B cell (primary cell): ENCODE measurements around the gene MAP3K20. TPM values are rescaled to one million over a fixed set of nuclear protein-coding genes. Genes with fewer than 3 reads are reported as not detected.

Experiments
- ATAC-seq: fragments of 200-7000 bp; cut with Tn5 transposase; one replicate; pipeline ENCODE4 v1.10.0; 2021; ENCODE audit warnings: low read depth, mild to moderate bottlenecking, moderate number of reproducible peaks, moderate library complexity
- CTCF ChIA-PET: fragments of 350-600 bp; sonication (Branson Sonifier 250); formaldehyde crosslinking; loops from one replicate; lab custom pipeline; 2021; ENCODE audit warnings: antibody characterized with exemption, inconsistent platforms; lab: Charles Lee
- POLR2A ChIA-PET: fragments of 350-600 bp; sonication (Branson Sonifier 250); formaldehyde crosslinking; loops from one replicate; lab custom pipeline; 2021; ENCODE audit warnings: antibody characterized with exemption; lab: Charles Lee
- DNase-seq: peaks from one replicate; pipeline ENCODE4 v3.0.0; 2013
- H2AFZ ChIP-seq: 2 replicates; pipeline ENCODE4 v1.6.1; 2012; ENCODE audit warnings: mild to moderate bottlenecking, low read depth, low read length; ENCODE audit not compliant: insufficient read depth, poor library complexity, severe bottlenecking
- H3K27ac ChIP-seq, 2 donors: 1 replicate in 1 of 2; 2 replicates in 1 of 2; pipeline ENCODE4 v1.5.1; 2012 to 2013; ENCODE audit warnings: low read length in 2 of 2, mild to moderate bottlenecking in 2 of 2, moderate library complexity in 1 of 2
- H3K27me3 ChIP-seq, 4 experiments: fragments of 200-600 bp in 1 of 4; sonication (generic) in 1 of 4; replicated peaks in 1 of 4; 1 replicate in 2 of 4; 2 replicates in 2 of 4; pipeline versions ENCODE4 v1.6.1 to v1.7.0; 2013 to 2016; ENCODE audit warnings: low read length in 3 of 4, mild to moderate bottlenecking in 2 of 4, mixed read lengths in 1 of 4, moderate library complexity in 1 of 4; ENCODE audit not compliant: insufficient read depth in 4 of 4, control insufficient read depth in 3 of 4; ENCODE audit errors: control extremely low read depth in 1 of 4
- H3K36me3 ChIP-seq, 2 experiments: replicated peaks in 1 of 2; 1 replicate in 1 of 2; 2 replicates in 1 of 2; pipeline versions ENCODE4 v1.6.1 to v1.7.1; 2013; ENCODE audit warnings: low read length in 1 of 2; ENCODE audit not compliant: insufficient read depth in 2 of 2, control insufficient read depth in 1 of 2; ENCODE audit errors: control extremely low read depth in 1 of 2, extremely low read depth in 1 of 2
- H3K4me1 ChIP-seq, 2 donors: fragments of 200-600 bp in 1 of 2; sonication (generic) in 1 of 2; 1 replicate in 1 of 2; 2 replicates in 1 of 2; pipeline versions ENCODE4 v1.5.1 to v1.6.1; 2013 to 2017; ENCODE audit warnings: low read length in 2 of 2; ENCODE audit not compliant: control insufficient read depth in 2 of 2, insufficient read depth in 2 of 2
- H3K4me2 ChIP-seq: replicated peaks from 2 replicates; pipeline ENCODE3; 2012; ENCODE audit warnings: mild to moderate bottlenecking, low read depth, low read length; ENCODE audit not compliant: poor library complexity, severe bottlenecking
- H3K4me3 ChIP-seq, 5 experiments: fragments of 200-600 bp in 1 of 5; sonication (generic) in 1 of 5; 1 replicate in 3 of 5; 2 replicates in 2 of 5; pipeline versions ENCODE4 v1.5.1 to v1.7.0; 2011 to 2016; ENCODE audit warnings: low read length in 4 of 5, mild to moderate bottlenecking in 4 of 5, low read depth in 2 of 5, control low read depth in 1 of 5, moderate library complexity in 1 of 5; ENCODE audit not compliant: insufficient read depth in 1 of 5; ENCODE audit errors: control extremely low read depth in 1 of 5, extremely low read depth in 1 of 5
- H3K79me2 ChIP-seq: fragments of 200-600 bp; sonication (generic); one replicate; pipeline ENCODE4 v1.6.0; 2016; ENCODE audit warnings: low read length; ENCODE audit not compliant: control insufficient read depth, insufficient read depth
- H3K9ac ChIP-seq: fragments of 200-600 bp; sonication (generic); 2 replicates; pipeline ENCODE4 v1.6.1; 2017; ENCODE audit warnings: mild to moderate bottlenecking, low read length, moderate library complexity
- H3K9me3 ChIP-seq, 3 donors: one replicate each; pipeline versions ENCODE4 v1.6.1 to v1.7.1; 2013; ENCODE audit warnings: low read length in 2 of 3; ENCODE audit not compliant: control insufficient read depth in 2 of 3, insufficient read depth in 1 of 3; ENCODE audit errors: control extremely low read depth in 1 of 3
- H4K20me1 ChIP-seq: 2 replicates; pipeline ENCODE4 v1.6.0; 2012; ENCODE audit warnings: mild to moderate bottlenecking, low read length; ENCODE audit not compliant: insufficient read depth, control insufficient read depth, poor library complexity, severe bottlenecking
- H3K27ac Mint-ChIP-seq: one replicate; pipeline ENCODE4 v1.8.0; 2021; ENCODE audit warnings: mixed read lengths
- H3K27me3 Mint-ChIP-seq: one replicate; pipeline ENCODE4 v1.8.0; 2021; ENCODE audit warnings: mixed read lengths
- H3K4me1 Mint-ChIP-seq: one replicate; pipeline ENCODE4 v1.8.0; 2021; ENCODE audit warnings: mixed read lengths
- H3K4me3 Mint-ChIP-seq: one replicate; pipeline ENCODE4 v1.8.0; 2021; ENCODE audit warnings: mixed read lengths
- H3K9me3 Mint-ChIP-seq: one replicate; pipeline ENCODE4 v1.8.0; 2022; ENCODE audit warnings: mixed read lengths; ENCODE audit not compliant: insufficient read depth
- EZH2 ChIP-seq: IDR thresholded peaks from 2 replicates; pipeline ENCODE4 v1.6.1; 2012; ENCODE audit warnings: borderline replicate concordance, low read depth, mild to moderate bottlenecking, moderate library complexity, low read length; ENCODE audit not compliant: insufficient read depth, poor library complexity, severe bottlenecking
- WGBS: methylation state at CpG from one replicate; pipeline ENCODE4 v1.1.5; 2013; ENCODE audit warnings: missing lambda C conversion rate; ENCODE audit not compliant: insufficient coverage; 5-methylcytosine and 5-hydroxymethylcytosine counted together
- intact Hi-C: fragments of 100-400 bp; cut with micrococcal nuclease; formaldehyde crosslinking; loops from one replicate; pipeline ENCODE4 v1.10.0; 2022
- polyA plus RNA-seq: library from polyadenylated mRNA; depleted of rRNA; stranded (reverse); fragments of >200 nt; gene quantifications from 2 replicates; pipeline ENCODE4 v1.2.3, GENCODE V29; 2012
- total RNA-seq, 2 donors: library from RNA; stranded (reverse); fragments of 120-200 nt in 1 of 2; gene quantifications; 1 replicate in 1 of 2; 2 replicates in 1 of 2; pipeline versions ENCODE4 v1.2.3 to v1.2.4, GENCODE V29; 2013 to 2022
- TF ChIP-seq, protein P1 (sequence below): fragments of 200-600 bp; IDR thresholded peaks from one replicate; pipeline ENCODE4 v1.8.0; 2022; ENCODE audit warnings: antibody characterized with exemption, mild to moderate bottlenecking

The MAP3K20 gene
- total and polyA plus RNA-seq, 2 donors (not counting 1 experiment from before 2014, with no cell fraction given), result 2.2 to 9.1 TPM

DNA sequence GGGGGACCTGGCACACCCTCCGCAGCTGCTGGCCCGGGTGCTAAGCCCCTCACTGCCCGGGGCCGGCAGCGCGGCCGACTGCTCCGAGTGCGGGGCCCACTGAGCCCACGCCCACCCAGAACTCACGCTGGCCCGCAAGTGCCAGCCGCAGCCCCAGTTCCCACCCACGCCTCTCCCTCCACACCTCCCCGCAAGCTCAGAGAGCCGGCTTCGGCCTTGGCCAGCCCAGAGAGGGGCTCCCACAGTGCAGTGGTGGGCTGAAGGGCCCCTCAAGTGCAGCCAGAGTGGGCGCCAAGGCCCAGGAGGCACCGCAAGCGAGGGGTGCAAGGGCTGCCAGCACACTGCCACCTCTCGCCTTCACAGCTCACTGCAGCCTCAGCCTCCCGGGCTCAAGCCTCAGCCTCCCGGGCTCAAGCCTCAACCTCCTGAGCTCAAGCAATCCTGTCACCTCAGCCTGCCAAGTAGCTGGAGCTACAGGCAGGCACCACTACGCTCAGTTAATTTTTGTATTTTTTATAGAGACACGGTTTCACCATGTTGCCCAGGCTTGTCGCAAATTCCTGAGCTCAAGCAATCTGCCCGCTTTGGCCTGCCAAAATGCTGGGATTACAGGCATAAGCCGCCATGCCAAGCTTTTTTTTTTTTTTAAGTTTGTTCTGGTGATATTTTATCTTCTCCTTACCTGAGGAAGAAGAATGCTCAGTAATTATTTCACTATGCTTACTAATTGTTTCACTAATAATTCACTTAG is 207.3 kb downstream of the MAP3K20 start:
- no peaks in the 10 kb centered on the region for H3K4me1 ChIP-seq
- intact Hi-C loops, result no loop called here
- no peaks in the 10 kb centered on the region for H3K27me3 ChIP-seq
- WGBS, result 97% methylated on average over 26 of the region's 28 CpGs
- H3K9me3 ChIP-seq, result peaks cover 0 to 12% (median 0%) of the 10 kb centered on the region in 3 donors
- H3K4me3 ChIP-seq, result no peak overlapping the region
- POLR2A ChIA-PET, result no interaction called here
- no peaks in the 10 kb centered on the region for H3K79me2 ChIP-seq
- no peaks in the 10 kb centered on the region for H3K27me3 Mint-ChIP-seq
- CTCF ChIA-PET, result interaction anchor here (1.3 kb wide), 1 partner anchor 9 kb away, joined by 4 read pairs; no protein-coding TSS in a partner anchor
- H3K4me1 Mint-ChIP-seq, result peaks cover 2% of the 10 kb centered on the region
- no peak overlapping the region for H3K4me3 Mint-ChIP-seq
- no peak overlapping the region for H3K4me2 ChIP-seq
- TF ChIP-seq, protein P1, sequence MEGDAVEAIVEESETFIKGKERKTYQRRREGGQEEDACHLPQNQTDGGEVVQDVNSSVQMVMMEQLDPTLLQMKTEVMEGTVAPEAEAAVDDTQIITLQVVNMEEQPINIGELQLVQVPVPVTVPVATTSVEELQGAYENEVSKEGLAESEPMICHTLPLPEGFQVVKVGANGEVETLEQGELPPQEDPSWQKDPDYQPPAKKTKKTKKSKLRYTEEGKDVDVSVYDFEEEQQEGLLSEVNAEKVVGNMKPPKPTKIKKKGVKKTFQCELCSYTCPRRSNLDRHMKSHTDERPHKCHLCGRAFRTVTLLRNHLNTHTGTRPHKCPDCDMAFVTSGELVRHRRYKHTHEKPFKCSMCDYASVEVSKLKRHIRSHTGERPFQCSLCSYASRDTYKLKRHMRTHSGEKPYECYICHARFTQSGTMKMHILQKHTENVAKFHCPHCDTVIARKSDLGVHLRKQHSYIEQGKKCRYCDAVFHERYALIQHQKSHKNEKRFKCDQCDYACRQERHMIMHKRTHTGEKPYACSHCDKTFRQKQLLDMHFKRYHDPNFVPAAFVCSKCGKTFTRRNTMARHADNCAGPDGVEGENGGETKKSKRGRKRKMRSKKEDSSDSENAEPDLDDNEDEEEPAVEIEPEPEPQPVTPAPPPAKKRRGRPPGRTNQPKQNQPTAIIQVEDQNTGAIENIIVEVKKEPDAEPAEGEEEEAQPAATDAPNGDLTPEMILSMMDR, result no peak
- TF ChIP-seq EZH2, result no peak
- H3K27ac ChIP-seq, result no peak overlapping the region
- H3K9me3 Mint-ChIP-seq, result no peaks in the 10 kb centered on the region
- DNase-seq, result no peak
- H4K20me1 ChIP-seq, result no peaks in the 10 kb centered on the region
- H2AFZ ChIP-seq, result no peak overlapping the region
- no peaks in the 10 kb centered on the region for H3K36me3 ChIP-seq
- no peak for ATAC-seq
- no peak overlapping the region for H3K27ac Mint-ChIP-seq
- H3K9ac ChIP-seq, result no peak overlapping the region

DNA sequence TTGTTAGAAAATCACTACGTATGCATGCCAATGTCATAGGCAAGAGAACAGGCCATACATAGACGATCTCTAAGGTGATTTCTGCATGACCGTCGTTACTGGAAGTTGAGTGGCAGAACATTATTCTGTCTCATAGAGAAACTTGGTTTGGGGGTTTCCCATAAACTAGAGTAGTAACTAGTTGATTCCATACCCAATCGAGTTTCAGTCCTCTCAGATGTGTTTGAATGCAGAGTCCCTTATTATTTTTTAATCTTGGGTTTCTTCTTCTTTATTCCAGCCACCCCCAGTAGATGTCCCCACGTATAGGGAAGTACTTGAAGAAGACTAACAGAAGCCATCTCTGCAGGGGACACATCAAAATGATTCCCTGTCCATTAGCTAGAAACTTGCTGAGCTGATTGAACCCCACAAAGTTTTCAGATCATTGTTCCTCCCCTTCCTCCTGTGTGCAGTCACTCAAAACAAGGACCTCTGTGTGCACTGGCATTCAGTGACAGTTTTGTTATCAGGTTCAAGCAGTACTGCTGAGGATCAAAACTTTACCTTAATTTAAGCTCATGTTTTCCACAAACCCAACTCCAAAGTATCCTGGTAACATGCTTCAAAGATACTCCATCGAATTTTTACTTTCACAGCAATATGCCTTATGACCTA is 210.6 kb downstream of the MAP3K20 start:
- H3K4me2 ChIP-seq, result no peak overlapping the region
- no peak overlapping the region for H3K9ac ChIP-seq
- no peaks in the 10 kb centered on the region for H4K20me1 ChIP-seq
- no peak overlapping the region for H3K4me3 ChIP-seq
- no peaks in the 10 kb centered on the region for H3K4me1 ChIP-seq
- no peaks in the 10 kb centered on the region for H3K79me2 ChIP-seq
- no peaks in the 10 kb centered on the region for H3K36me3 ChIP-seq
- ChIA-PET CTCF (interaction anchor here (1.1 to 1.6 kb wide), 2 partner anchors 16 to 61 kb away, joined by 3 read pairs; no protein-coding TSS in a partner anchor), POLR2A (no interaction called here)
- WGBS, result 62% methylated on average over 4 of the region's 7 CpGs
- ATAC-seq (no peak), DNase-seq (peak; percentile 23)
- H2AFZ ChIP-seq, result no peak overlapping the region
- peaks cover 0 to 12% (median 0%) of the 10 kb centered on the region in 3 donors for H3K9me3 ChIP-seq
- H3K27ac ChIP-seq, result no peak overlapping the region
- Mint-ChIP-seq H3K9me3 (no peaks in the 10 kb centered on the region), H3K27me3 (no peaks in the 10 kb centered on the region), H3K27ac (no peak overlapping the region), H3K4me3 (no peak overlapping the region), H3K4me1 (no peaks in the 10 kb centered on the region)
- H3K27me3 ChIP-seq, result no peaks in the 10 kb centered on the region
- TF ChIP-seq, protein P1, result no peak
- TF ChIP-seq EZH2, result no peak
- intact Hi-C loops, result no loop called here
